HepG2 (cell line): ENCODE data around the gene IFITM10. TPM values are rescaled to one million over a fixed set of nuclear protein-coding genes. Genes with fewer than 3 reads are reported as not detected.
"Not testable (repeated sequence)": the region's sequence is repeated elsewhere in the genome, so short reads cannot be mapped to it uniquely, and the experiment has no call there.

ENCODE experiments used
- ATAC-seq: fragments of 200-7000 bp; cut with Tn5 transposase; 3 replicates; pipeline ENCODE4 v1.9.1; 2020; ENCODE audit warnings: mild to moderate bottlenecking, moderate library complexity
- BruUV-seq: library from RNA; stranded (reverse); fragments of 400-500 nt; replicated peaks from 2 replicates; lab custom pipeline; 2021; lab: Mats Ljungman, UMichigan
- CTCF ChIA-PET: fragments of 300-600 bp; formaldehyde crosslinking; extraction: SDS; loops from one replicate; lab custom pipeline; 2021; ENCODE audit warnings: low total read pairs, inconsistent platforms, low intra/inter-chr PET ratio; lab: Yijun Ruan, JAX
- POLR2A ChIA-PET: fragments of 350-600 bp; sonication (Branson Sonifier 250); formaldehyde crosslinking; loops from one replicate; lab custom pipeline; 2020; ENCODE audit warnings: antibody characterized with exemption, inconsistent platforms; lab: Yijun Ruan, JAX
- DNase-seq: peaks from one replicate; pipeline ENCODE4 v3.0.0-alpha.2; 2015; ENCODE audit warnings: low spot score
- FAIRE-seq: peaks from 3 replicates; lab custom pipeline; 2011; peaks lifted over from hg19 to GRCh38; lab: Jason Lieb, UNC
- H2AFZ ChIP-seq: one replicate; pipeline ENCODE4 v1.6.1; 2011; ENCODE audit warnings: low read length, inconsistent platforms
- H3K27ac ChIP-seq: fragments of 300-600 bp; 3 replicates; pipeline ENCODE4 v1.8.0; 2011; ENCODE audit warnings: mixed run types, mild to moderate bottlenecking, mixed read lengths, low read length, inconsistent platforms; ENCODE audit not compliant: insufficient read depth; ENCODE audit errors: extremely low read length
- H3K27me3 ChIP-seq, 2 experiments: fragments of 200-600 bp in 1 of 2; 2 replicates in 1 of 2; 3 replicates in 1 of 2; pipeline versions ENCODE4 v1.6.0 to v1.8.0; 2011; ENCODE audit warnings: low read length in 2 of 2, mild to moderate bottlenecking in 2 of 2, moderate library complexity in 2 of 2, inconsistent platforms in 1 of 2; ENCODE audit not compliant: insufficient read depth in 2 of 2, control insufficient read depth in 1 of 2
- H3K36me3 ChIP-seq, 2 experiments: fragments of 200-600 bp in 1 of 2; replicated peaks in 1 of 2; 2 replicates in 1 of 2; 3 replicates in 1 of 2; pipeline versions ENCODE4 v1.5.1 to v1.8.0; 2011; ENCODE audit warnings: low read length in 2 of 2, inconsistent platforms in 1 of 2; ENCODE audit not compliant: insufficient read depth in 2 of 2, control insufficient read depth in 1 of 2
- H3K4me1 ChIP-seq: 2 replicates; pipeline ENCODE4 v1.5.1; 2012; ENCODE audit warnings: low read length, inconsistent platforms; ENCODE audit not compliant: insufficient read depth
- H3K4me2 ChIP-seq: 2 replicates; pipeline ENCODE4 v1.6.0; 2011; ENCODE audit warnings: low read depth, low read length, inconsistent platforms
- H3K4me3 ChIP-seq, 3 experiments: fragments of 200-600 bp in 1 of 3; sonication (generic), shearing (Covaris generic) in 1 of 3; replicated peaks in 1 of 3; 2 replicates each; pipeline ENCODE4 v1.5.1; 2011 to 2016; ENCODE audit warnings: low read length in 3 of 3, inconsistent platforms in 2 of 3, low read depth in 2 of 3, mild to moderate bottlenecking in 2 of 3, control low read depth in 1 of 3, mixed read lengths in 1 of 3; ENCODE audit not compliant: insufficient read depth in 1 of 3
- H3K79me2 ChIP-seq: one replicate; pipeline ENCODE4 v1.6.1; 2011; ENCODE audit warnings: low read length, inconsistent platforms; ENCODE audit not compliant: insufficient read depth
- H3K9ac ChIP-seq: 2 replicates; pipeline ENCODE4 v1.6.0; 2011; ENCODE audit warnings: mild to moderate bottlenecking, low read depth, low read length, inconsistent platforms; ENCODE audit not compliant: insufficient read depth
- H3K9me3 ChIP-seq: 2 replicates; pipeline ENCODE4 v1.5.1; 2012; ENCODE audit warnings: mild to moderate bottlenecking, low read length
- H4K20me1 ChIP-seq: 2 replicates; pipeline ENCODE4 v1.6.0; 2011; ENCODE audit warnings: inconsistent platforms, mild to moderate bottlenecking, low read length, moderate library complexity; ENCODE audit not compliant: insufficient read depth
- BRD4 ChIP-seq: sonication (generic); formaldehyde crosslinking; IDR thresholded peaks from 2 replicates; pipeline ENCODE4 v1.4.0; 2020; ENCODE audit warnings: missing genetic modification reagents
- MED1 ChIP-seq: sonication (generic); formaldehyde crosslinking; IDR thresholded peaks from 2 replicates; pipeline ENCODE4 v1.4.0; 2020; ENCODE audit warnings: missing genetic modification reagents
- ZBTB38 ChIP-seq: sonication (generic); formaldehyde crosslinking; IDR thresholded peaks from 2 replicates; pipeline ENCODE4 v1.5.1; 2020; ENCODE audit warnings: mild to moderate bottlenecking, missing genetic modification reagents
- ZFX ChIP-seq: sonication (generic); formaldehyde crosslinking; IDR thresholded peaks from 2 replicates; pipeline ENCODE4 v1.4.0; 2020; ENCODE audit warnings: mild to moderate bottlenecking, low read depth, missing genetic modification reagents, moderate library complexity
- ZNF687 ChIP-seq: sonication (generic); formaldehyde crosslinking; IDR thresholded peaks from 2 replicates; pipeline ENCODE4 v1.5.1; 2020; ENCODE audit warnings: mild to moderate bottlenecking, missing genetic modification reagents, moderate library complexity
- ZNF768 ChIP-seq: sonication (generic); formaldehyde crosslinking; IDR thresholded peaks from 2 replicates; pipeline ENCODE4 v1.4.0; 2020; ENCODE audit warnings: missing genetic modification reagents
- WGBS: methylation state at CpG from one replicate; pipeline ENCODE4 v1.1.6; 2017; ENCODE audit warnings: low lambda C conversion rate; 5-methylcytosine and 5-hydroxymethylcytosine counted together
- in situ Hi-C: cut with HindIII; loops from 2 replicates; pipeline ENCODE4 v1.10.0; 2017; ENCODE audit warnings: low pct_unique_long_range_greater_than_20kb; ENCODE audit not compliant: extremely low pct_ligation_motif_present
- intact Hi-C: fragments of 100-400 bp; cut with micrococcal nuclease; formaldehyde crosslinking; loops from one replicate; pipeline ENCODE4 v1.10.0; 2022; ENCODE audit not compliant: unreplicated experiment
- polyA plus RNA-seq, 8 experiments: library from polyadenylated mRNA; depleted of rRNA in 3 of 8; stranded (reverse) in 7 of 8; unstranded in 1 of 8; fragments of >200 nt; fragmentation: Illumina TruSeq in 4 of 8; extraction: Trizol in 4 of 8; gene quantifications; 2 replicates each; pipeline versions ENCODE4 v1.2.1 to v1.2.3, GENCODE V29; 2011 to 2016; ENCODE audit warnings: low read depth in 4 of 8, missing spikeins in 1 of 8, mixed read lengths in 1 of 8; ENCODE audit not compliant: insufficient read depth in 1 of 8
- total RNA-seq, 5 experiments: library from RNA; depleted of rRNA; stranded (reverse); fragments of >200 nt; fragmentation: Illumina TruSeq; extraction: Trizol; gene quantifications; 2 replicates each; pipeline ENCODE4 v1.2.3, GENCODE V29; 2016; ENCODE audit warnings: low read depth in 1 of 5

IFITM10 gene
- total and polyA plus RNA-seq, 2 of the 13 experiments (the other 11 are each of a cell fraction or from before 2014, with no cell fraction given) = 0.09 to 0.13 TPM

- H2AFZ ChIP-seq, POLR2A ChIA-PET, CTCF ChIA-PET, H3K4me3 ChIP-seq, FAIRE-seq, BruUV-seq, H3K9me3 ChIP-seq, H3K79me2 ChIP-seq, in situ Hi-C loops, H3K36me3 ChIP-seq, H3K27me3 ChIP-seq, DNase-seq, H3K4me2 ChIP-seq, intact Hi-C loops, H4K20me1 ChIP-seq: not testable (repeated sequence)
- Histone ChIP-seq H3K9ac (0 out of 2 replicates have a peak overlapping the region, but pooled peaks have one; percentile 23), H3K27ac (peak overlapping the region; percentile 43), H3K4me1 (peaks cover 57% of the 10 kb centered on the region)
- peak; percentile 7; the same call in 2 of the 3 replicates for ATAC-seq
- peak; percentile 52; the same call in 1 of the 2 replicates for TF ChIP-seq BRD4
- peak; percentile 33 for TF ChIP-seq ZFX (CRISPR knock-in tag)
- peak; percentile 71 for TF ChIP-seq ZNF687 (CRISPR knock-in tag)
- TF ChIP-seq MED1 (CRISPR knock-in tag) = peak; percentile 12; the same call in 1 of the 2 replicates
- peak; percentile 16; the same call in 1 of the 2 replicates for TF ChIP-seq ZNF768 (CRISPR knock-in tag)
- TF ChIP-seq ZBTB38 (CRISPR knock-in tag) = 0 out of 2 replicates have a peak, but pooled peaks have one; percentile 27
- 91% methylated on average over 12 of the region's 18 CpGs for WGBS
Measured at GRCh38 chr11:1684886-1685874, 65.2 kb downstream of the IFITM10 start.

GRCh38 chr11:1683904-1684572 lies 66.4 kb downstream of the IFITM10 start:
- in situ Hi-C loops, H3K4me3 ChIP-seq, FAIRE-seq, H3K9ac ChIP-seq, ATAC-seq, intact Hi-C loops, H3K27ac ChIP-seq, H2AFZ ChIP-seq, H3K36me3 ChIP-seq, DNase-seq, H3K4me2 ChIP-seq, POLR2A ChIA-PET, H3K9me3 ChIP-seq, CTCF ChIA-PET, H4K20me1 ChIP-seq, H3K27me3 ChIP-seq, H3K79me2 ChIP-seq, BruUV-seq: not testable (repeated sequence)
- 75% methylated on average over 6 of the region's 24 CpGs for WGBS
- peaks cover 50% of the 10 kb centered on the region for H3K4me1 ChIP-seq
